Astrocyte (in vitro differentiated cells and primary cell): ENCODE results near the gene IFNB1. TPM values are rescaled to one million over a fixed set of nuclear protein-coding genes. Genes with fewer than 3 reads are reported as not detected.

ENCODE experiments used
- DNase-seq: peaks from one replicate; pipeline ENCODE4 v3.0.0-alpha.2; 2010; ENCODE audit warnings: low read depth
- FAIRE-seq: peaks from 2 replicates; lab custom pipeline; 2011; peaks lifted over from hg19 to GRCh38; lab: Jason Lieb, UNC
- H2AFZ ChIP-seq: 2 replicates; pipeline ENCODE4 v1.6.0; 2012; ENCODE audit warnings: low read depth, low read length, inconsistent platforms
- H3K27ac ChIP-seq: 2 replicates; pipeline ENCODE4 v1.5.1; 2011; ENCODE audit warnings: low read depth, low read length, inconsistent platforms
- H3K27me3 ChIP-seq: 2 replicates; pipeline ENCODE4 v1.6.0; 2011; ENCODE audit warnings: low read length, inconsistent platforms; ENCODE audit not compliant: insufficient read depth
- H3K36me3 ChIP-seq: 2 replicates; pipeline ENCODE4 v1.5.1; 2011; ENCODE audit warnings: low read length, inconsistent platforms; ENCODE audit not compliant: insufficient read depth
- H3K4me1 ChIP-seq: 2 replicates; pipeline ENCODE4 v1.5.1; 2011; ENCODE audit warnings: low read length, inconsistent platforms; ENCODE audit not compliant: insufficient read depth
- H3K4me2 ChIP-seq: 2 replicates; pipeline ENCODE4 v1.6.0; 2012; ENCODE audit warnings: low read length, inconsistent platforms
- H3K4me3 ChIP-seq: 2 replicates; pipeline ENCODE4 v1.5.1; 2011; ENCODE audit warnings: low read depth, mild to moderate bottlenecking, low read length, inconsistent platforms; ENCODE audit not compliant: insufficient read depth
- H3K79me2 ChIP-seq: 2 replicates; pipeline ENCODE4 v1.6.0; 2012; ENCODE audit warnings: mild to moderate bottlenecking, low read length, inconsistent platforms; ENCODE audit not compliant: insufficient read depth
- H3K9ac ChIP-seq: 2 replicates; pipeline ENCODE4 v1.6.0; 2012; ENCODE audit warnings: mild to moderate bottlenecking, low read length, inconsistent platforms
- H3K9me3 ChIP-seq: 2 replicates; pipeline ENCODE4 v1.5.1; 2012; ENCODE audit warnings: low read depth, mild to moderate bottlenecking, low read length, inconsistent platforms; ENCODE audit not compliant: insufficient read depth
- H4K20me1 ChIP-seq: 2 replicates; pipeline ENCODE4 v1.6.0; 2012; ENCODE audit warnings: low read length, inconsistent platforms; ENCODE audit not compliant: insufficient read depth
- H3K27ac Mint-ChIP-seq: one replicate; pipeline ENCODE4 v1.8.0; 2021; ENCODE audit warnings: mild to moderate bottlenecking, mixed read lengths; ENCODE audit not compliant: unreplicated experiment
- H3K27me3 Mint-ChIP-seq: one replicate; pipeline ENCODE4 v1.8.0; 2021; ENCODE audit warnings: low read depth, mixed read lengths; ENCODE audit not compliant: unreplicated experiment
- H3K36me3 Mint-ChIP-seq: one replicate; pipeline ENCODE4 v1.8.0; 2021; ENCODE audit warnings: low read depth, mixed read lengths; ENCODE audit not compliant: unreplicated experiment
- H3K4me1 Mint-ChIP-seq: one replicate; pipeline ENCODE4 v1.8.0; 2021; ENCODE audit warnings: low read depth, mixed read lengths; ENCODE audit not compliant: unreplicated experiment
- H3K4me3 Mint-ChIP-seq: one replicate; pipeline ENCODE4 v1.8.0; 2021; ENCODE audit warnings: mild to moderate bottlenecking, moderate library complexity, mixed read lengths; ENCODE audit not compliant: unreplicated experiment
- H3K9me3 Mint-ChIP-seq: one replicate; pipeline ENCODE4 v1.8.0; 2021; ENCODE audit warnings: mild to moderate bottlenecking, mixed read lengths; ENCODE audit not compliant: unreplicated experiment
- EZH2 ChIP-seq: IDR thresholded peaks from 2 replicates; pipeline ENCODE4 v1.6.1; 2012; ENCODE audit warnings: mild to moderate bottlenecking, low read length, inconsistent platforms; ENCODE audit not compliant: insufficient read depth
- total RNA-seq: library from RNA; stranded (reverse); gene quantifications from 2 replicates; pipeline ENCODE4 v1.2.1, GENCODE V29; 2021
- TF ChIP-seq, protein P1 (sequence below): IDR thresholded peaks from 2 replicates; pipeline ENCODE4 v1.5.1; 2011; ENCODE audit warnings: low read depth, mild to moderate bottlenecking, inconsistent platforms, low read length, moderate library complexity; ENCODE audit not compliant: insufficient read depth

Gene IFNB1
- total RNA-seq, 1 donor from 2014 or later = 2.5 TPM

DNA sequence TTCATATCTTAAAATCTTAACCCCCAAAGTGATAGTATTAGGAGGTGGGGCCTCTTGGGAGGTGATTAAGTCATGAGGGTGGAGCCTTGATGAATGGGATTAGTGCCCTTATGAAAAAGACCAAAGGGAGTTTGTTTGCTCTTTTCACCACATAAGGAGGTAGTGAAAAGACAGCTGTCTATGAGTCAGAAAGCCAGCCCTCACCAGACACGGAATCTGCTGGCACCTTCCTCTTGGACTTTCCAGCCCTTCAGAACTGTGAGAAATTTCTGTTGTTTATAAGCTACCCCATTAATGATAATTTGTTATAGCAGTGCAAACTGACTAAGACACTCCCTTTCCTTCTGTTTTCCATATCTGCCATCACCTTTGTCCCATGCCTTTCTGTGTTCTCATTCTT, 20.8 kb downstream of the IFNB1 start:
- Mint-ChIP-seq H3K4me3 (no peak overlapping the region), H3K9me3 (peaks cover 2% of the 10 kb centered on the region), H3K27ac (no peak overlapping the region), H3K4me1 (no peaks in the 10 kb centered on the region), H3K36me3 (peaks cover 2% of the 10 kb centered on the region), H3K27me3 (no peaks in the 10 kb centered on the region)
- Histone ChIP-seq H3K9ac (no peak overlapping the region), H3K4me2 (no peak overlapping the region), H3K27me3 (no peaks in the 10 kb centered on the region), H3K27ac (no peak overlapping the region), H3K9me3 (no peaks in the 10 kb centered on the region), H3K4me3 (no peak overlapping the region), H4K20me1 (no peaks in the 10 kb centered on the region), H3K4me1 (no peaks in the 10 kb centered on the region), H2AFZ (no peak overlapping the region), H3K79me2 (no peaks in the 10 kb centered on the region), H3K36me3 (no peaks in the 10 kb centered on the region)
- DNase-seq = peak; percentile 21
- FAIRE-seq = no peak
- TF ChIP-seq, protein P1, sequence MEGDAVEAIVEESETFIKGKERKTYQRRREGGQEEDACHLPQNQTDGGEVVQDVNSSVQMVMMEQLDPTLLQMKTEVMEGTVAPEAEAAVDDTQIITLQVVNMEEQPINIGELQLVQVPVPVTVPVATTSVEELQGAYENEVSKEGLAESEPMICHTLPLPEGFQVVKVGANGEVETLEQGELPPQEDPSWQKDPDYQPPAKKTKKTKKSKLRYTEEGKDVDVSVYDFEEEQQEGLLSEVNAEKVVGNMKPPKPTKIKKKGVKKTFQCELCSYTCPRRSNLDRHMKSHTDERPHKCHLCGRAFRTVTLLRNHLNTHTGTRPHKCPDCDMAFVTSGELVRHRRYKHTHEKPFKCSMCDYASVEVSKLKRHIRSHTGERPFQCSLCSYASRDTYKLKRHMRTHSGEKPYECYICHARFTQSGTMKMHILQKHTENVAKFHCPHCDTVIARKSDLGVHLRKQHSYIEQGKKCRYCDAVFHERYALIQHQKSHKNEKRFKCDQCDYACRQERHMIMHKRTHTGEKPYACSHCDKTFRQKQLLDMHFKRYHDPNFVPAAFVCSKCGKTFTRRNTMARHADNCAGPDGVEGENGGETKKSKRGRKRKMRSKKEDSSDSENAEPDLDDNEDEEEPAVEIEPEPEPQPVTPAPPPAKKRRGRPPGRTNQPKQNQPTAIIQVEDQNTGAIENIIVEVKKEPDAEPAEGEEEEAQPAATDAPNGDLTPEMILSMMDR = no peak
- no peak for TF ChIP-seq EZH2

DNA sequence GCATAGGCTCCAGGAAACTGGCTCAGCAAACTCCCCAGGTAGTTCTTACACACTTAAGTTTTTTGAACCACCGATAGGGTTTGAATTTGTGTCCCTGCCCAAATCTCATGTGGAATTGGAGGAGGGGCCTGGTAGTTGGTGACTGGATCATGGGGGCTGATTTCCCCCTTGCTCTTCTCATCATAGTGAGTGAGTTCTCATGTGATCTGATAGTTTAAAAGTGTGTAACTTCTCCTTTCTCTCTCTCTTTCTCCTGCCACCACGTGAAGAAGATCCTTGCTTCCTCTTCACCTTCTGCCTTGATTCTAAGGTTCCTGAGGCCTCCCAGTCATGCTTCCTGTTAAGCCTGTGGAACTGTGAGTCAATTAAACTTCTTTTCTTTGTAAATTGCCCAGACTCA, 23.9 kb downstream of the IFNB1 start:
- H3K9me3 Mint-ChIP-seq = peaks cover 5% of the 10 kb centered on the region
- no peak for FAIRE-seq

DNA sequence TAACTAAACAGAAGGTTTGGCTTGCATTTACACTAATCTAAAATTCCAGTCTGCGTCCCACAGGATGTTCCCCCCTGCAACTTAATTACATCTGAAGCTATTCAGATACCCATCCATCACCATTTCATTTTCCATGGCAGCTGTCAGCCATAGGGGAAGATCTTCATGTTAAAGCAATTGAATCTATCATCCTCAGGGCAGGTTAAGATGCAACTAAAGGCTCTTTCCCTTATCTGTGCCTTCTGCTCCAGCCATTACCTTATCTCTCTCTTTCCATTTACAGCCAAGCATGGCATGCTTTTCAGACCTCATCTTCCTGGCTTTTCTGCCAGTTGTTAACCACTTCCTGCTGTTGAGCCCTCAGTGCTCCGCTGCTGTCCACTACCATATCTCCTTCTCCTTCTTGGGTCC, 30.5 kb downstream of the IFNB1 start:
- peaks cover 3% of the 10 kb centered on the region for H3K9me3 Mint-ChIP-seq
- Histone ChIP-seq H4K20me1 (no peaks in the 10 kb centered on the region), H3K27me3 (no peaks in the 10 kb centered on the region), H3K36me3 (no peaks in the 10 kb centered on the region), H3K9ac (no peak overlapping the region), H3K4me3 (no peak overlapping the region), H2AFZ (no peak overlapping the region), H3K27ac (no peak overlapping the region), H3K9me3 (no peaks in the 10 kb centered on the region), H3K4me2 (no peak overlapping the region), H3K79me2 (no peaks in the 10 kb centered on the region), H3K4me1 (no peaks in the 10 kb centered on the region)
- TF ChIP-seq EZH2 = no peak
- TF ChIP-seq, protein P1 = no peak
- no peaks in the 10 kb centered on the region for H3K27me3 Mint-ChIP-seq
- no peak overlapping the region for H3K27ac Mint-ChIP-seq
- H3K36me3 Mint-ChIP-seq = no peaks in the 10 kb centered on the region
- no peak for FAIRE-seq
- no peaks in the 10 kb centered on the region for H3K4me1 Mint-ChIP-seq
- no peak overlapping the region for H3K4me3 Mint-ChIP-seq
- DNase-seq = no peak

More for the DNA sequence above, 23.9 kb downstream of the IFNB1 start:
- no peaks in the 10 kb centered on the region for H3K4me1 ChIP-seq
- no peak overlapping the region for H3K9ac ChIP-seq
- no peaks in the 10 kb centered on the region for H4K20me1 ChIP-seq
- TF ChIP-seq, protein P1 = no peak
- no peak for TF ChIP-seq EZH2
- no peaks in the 10 kb centered on the region for H3K27me3 Mint-ChIP-seq
- H3K36me3 ChIP-seq = no peaks in the 10 kb centered on the region
- H3K4me1 Mint-ChIP-seq = no peaks in the 10 kb centered on the region
- peaks cover 2% of the 10 kb centered on the region for H3K36me3 Mint-ChIP-seq
- no peaks in the 10 kb centered on the region for H3K27me3 ChIP-seq
- no peak overlapping the region for H3K4me3 ChIP-seq
- H3K4me3 Mint-ChIP-seq = no peak overlapping the region
- H3K27ac ChIP-seq = no peak overlapping the region
- H3K9me3 ChIP-seq = no peaks in the 10 kb centered on the region
- H3K27ac Mint-ChIP-seq = no peak overlapping the region
- H3K79me2 ChIP-seq = no peaks in the 10 kb centered on the region
- DNase-seq = no peak
- H2AFZ ChIP-seq = no peak overlapping the region
- no peak overlapping the region for H3K4me2 ChIP-seq
